Psoas muscle (tissue), 8 donors: ENCODE results near the gene GID8. TPM values are rescaled to one million over a fixed set of nuclear protein-coding genes. Genes with fewer than 3 reads are reported as not detected.

Experiments
- ATAC-seq, 4 donors: fragments of 200-7000 bp; cut with Tn5 transposase; one replicate each; pipeline ENCODE4 v1.9.1; 2020; ENCODE audit warnings: moderate library complexity in 3 of 4, mild to moderate bottlenecking in 2 of 4
- DNase-seq, 2 donors: peaks; one replicate each; pipeline ENCODE4 v3.0.0-alpha.2; 2020
- H3K27ac ChIP-seq: fragments of 200-600 bp; one replicate; pipeline ENCODE4 v1.8.0; 2022
- H3K27me3 ChIP-seq, 3 donors: fragments of 200-600 bp in 1 of 3; one replicate each; pipeline versions ENCODE4 v1.6.1 to v1.8.0; 2013 to 2022; ENCODE audit warnings: low read length in 2 of 3, mild to moderate bottlenecking in 2 of 3, moderate library complexity in 1 of 3; ENCODE audit not compliant: insufficient read depth in 3 of 3
- H3K36me3 ChIP-seq, 2 donors: fragments of 200-600 bp in 1 of 2; one replicate each; pipeline versions ENCODE4 v1.6.1 to v1.8.0; 2013 to 2022; ENCODE audit warnings: low read depth in 1 of 2, mild to moderate bottlenecking in 1 of 2, moderate library complexity in 1 of 2; ENCODE audit not compliant: insufficient read depth in 1 of 2
- H3K4me1 ChIP-seq: fragments of 200-600 bp; one replicate; pipeline ENCODE4 v1.8.0; 2022
- H3K4me3 ChIP-seq: fragments of 200-600 bp; one replicate; pipeline ENCODE4 v1.8.0; 2022; ENCODE audit warnings: mild to moderate bottlenecking
- H3K9me3 ChIP-seq: fragments of 200-600 bp; one replicate; pipeline ENCODE4 v1.8.0; 2022
- WGBS, 3 donors: extraction: QIAGEN DNeasy Blood & Tissue Kit; methylation state at CpG; one replicate each; pipeline versions ENCODE4 v1.1.6 to v1.1.7; 2013; 5-methylcytosine and 5-hydroxymethylcytosine counted together
- intact Hi-C, 2 donors: fragments of 100-400 bp; cut with DNase I; formaldehyde crosslinking; loops; one replicate each; pipeline versions ENCODE4 v1.11.0 to v1.14.2; 2022
- polyA plus RNA-seq, 3 donors: library from polyadenylated mRNA; stranded (reverse); fragments of 200-250 nt; gene quantifications; one replicate each; pipeline ENCODE4 v1.2.3, GENCODE V29; 2013
- total RNA-seq, 4 donors: library from RNA; stranded (reverse); fragmentation: NEBNext Ultra II Directional in 2 of 4; extraction: Animal tissue kit (Norgen Biotek cat#: 25700) in 2 of 4; gene quantifications; one replicate each; pipeline versions ENCODE4 v1.2.1 to v1.2.4, GENCODE V29; 2021 to 2023
- TF ChIP-seq, protein P1 (sequence below): fragments of 200-600 bp; IDR thresholded peaks from one replicate; pipeline ENCODE4 v1.8.0; 2022; ENCODE audit warnings: antibody characterized with exemption
- donor health status: healthy with polysubstance abuse.
- donor health status: DM: no; HTN: no; CAD: no; lungs with moderate emphysema.
- donor health status: Bipolar disorder and iron deficiency.
- donor health status: healthy.
- donor health status: DM: yes; HTN: yes; CAD: no.
- donor health status: DM: no; HTN: no; CAD: no.
- donor health status: DM: no; HTN: no; CAD: no.
- donor health status: DM: yes; HTN: yes; CAD: no.

The GID8 gene
- total and polyA plus RNA-seq, 7 donors: 7.3 to 15.9 (median 14.2) TPM

DNA sequence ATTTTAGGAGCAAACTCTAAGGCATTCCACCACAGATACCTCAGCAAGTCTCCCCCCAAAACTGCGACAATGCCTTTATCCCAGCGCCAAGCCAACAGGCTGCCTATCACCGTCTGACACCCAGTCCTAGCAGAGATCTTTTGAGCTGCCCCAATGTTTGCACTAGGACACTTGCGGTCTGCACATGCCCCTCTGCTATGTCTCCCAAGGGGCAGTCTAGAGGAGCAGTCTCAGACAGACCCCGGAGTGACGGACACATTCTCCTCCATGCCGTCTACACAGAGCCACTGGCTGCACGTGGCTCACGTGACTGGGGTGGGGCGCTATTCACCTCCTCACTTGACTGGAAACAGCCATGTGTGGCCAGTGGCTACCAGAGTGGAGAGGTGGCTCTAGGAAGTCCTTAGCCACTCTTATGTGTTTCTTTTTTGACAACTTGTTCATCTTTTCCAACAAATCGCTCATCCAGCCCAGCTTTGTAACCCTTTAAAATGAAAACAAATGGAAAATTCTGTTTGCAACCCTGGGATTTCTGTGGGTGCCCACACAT, 27.7 kb upstream of the GID8 start:
- TF ChIP-seq, protein P1, sequence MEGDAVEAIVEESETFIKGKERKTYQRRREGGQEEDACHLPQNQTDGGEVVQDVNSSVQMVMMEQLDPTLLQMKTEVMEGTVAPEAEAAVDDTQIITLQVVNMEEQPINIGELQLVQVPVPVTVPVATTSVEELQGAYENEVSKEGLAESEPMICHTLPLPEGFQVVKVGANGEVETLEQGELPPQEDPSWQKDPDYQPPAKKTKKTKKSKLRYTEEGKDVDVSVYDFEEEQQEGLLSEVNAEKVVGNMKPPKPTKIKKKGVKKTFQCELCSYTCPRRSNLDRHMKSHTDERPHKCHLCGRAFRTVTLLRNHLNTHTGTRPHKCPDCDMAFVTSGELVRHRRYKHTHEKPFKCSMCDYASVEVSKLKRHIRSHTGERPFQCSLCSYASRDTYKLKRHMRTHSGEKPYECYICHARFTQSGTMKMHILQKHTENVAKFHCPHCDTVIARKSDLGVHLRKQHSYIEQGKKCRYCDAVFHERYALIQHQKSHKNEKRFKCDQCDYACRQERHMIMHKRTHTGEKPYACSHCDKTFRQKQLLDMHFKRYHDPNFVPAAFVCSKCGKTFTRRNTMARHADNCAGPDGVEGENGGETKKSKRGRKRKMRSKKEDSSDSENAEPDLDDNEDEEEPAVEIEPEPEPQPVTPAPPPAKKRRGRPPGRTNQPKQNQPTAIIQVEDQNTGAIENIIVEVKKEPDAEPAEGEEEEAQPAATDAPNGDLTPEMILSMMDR: no peak
- intact Hi-C loops: no loop called here
- DNase-seq: no peak
- H3K9me3 ChIP-seq: no peaks in the 10 kb centered on the region
- ATAC-seq: no peak
- WGBS, 3 donors: 89 to 92% (median 89%) methylated on average over 11 of the region's 11 CpGs
- no peak overlapping the region for H3K4me3 ChIP-seq
- H3K27me3 ChIP-seq: no peaks in the 10 kb centered on the region
- peaks cover 23% of the 10 kb centered on the region for H3K4me1 ChIP-seq
- no peak overlapping the region for H3K27ac ChIP-seq
- peaks cover 12 to 88% of the 10 kb centered on the region in 2 donors for H3K36me3 ChIP-seq

- intact Hi-C loops: no loop called here
- TF ChIP-seq, protein P1: no peak
- peaks cover 24% of the 10 kb centered on the region for H3K4me1 ChIP-seq
- no peak overlapping the region for H3K4me3 ChIP-seq
- H3K36me3 ChIP-seq: peaks cover 12 to 82% of the 10 kb centered on the region in 2 donors
- no peaks in the 10 kb centered on the region for H3K9me3 ChIP-seq
- DNase-seq: no peak
- ATAC-seq: no peak
- WGBS, 3 donors: 93 to 95% (median 93%) methylated on average over 44 to 45 of the region's 45 CpGs
- no peaks in the 10 kb centered on the region for H3K27me3 ChIP-seq
- H3K27ac ChIP-seq: no peak overlapping the region
Measured at GRCh38 chr20:62910777-62911497, 27.0 kb upstream of the GID8 start.

- TF ChIP-seq, protein P1: no peak
- intact Hi-C loops: no loop called here
- Histone ChIP-seq H3K27me3 (no peaks in the 10 kb centered on the region), H3K27ac (no peak overlapping the region), H3K4me3 (no peak overlapping the region), H3K9me3 (no peaks in the 10 kb centered on the region), H3K36me3 (peaks cover 12 to 73% of the 10 kb centered on the region in 2 donors), H3K4me1 (peaks cover 31% of the 10 kb centered on the region)
- DNase-seq (no peak), ATAC-seq (no peak)
- WGBS, 3 donors: 79 to 88% (median 82%) methylated on average over 10 of the region's 10 CpGs
Measured at GRCh38 chr20:62911701-62912280, 26.2 kb upstream of the GID8 start.

DNA sequence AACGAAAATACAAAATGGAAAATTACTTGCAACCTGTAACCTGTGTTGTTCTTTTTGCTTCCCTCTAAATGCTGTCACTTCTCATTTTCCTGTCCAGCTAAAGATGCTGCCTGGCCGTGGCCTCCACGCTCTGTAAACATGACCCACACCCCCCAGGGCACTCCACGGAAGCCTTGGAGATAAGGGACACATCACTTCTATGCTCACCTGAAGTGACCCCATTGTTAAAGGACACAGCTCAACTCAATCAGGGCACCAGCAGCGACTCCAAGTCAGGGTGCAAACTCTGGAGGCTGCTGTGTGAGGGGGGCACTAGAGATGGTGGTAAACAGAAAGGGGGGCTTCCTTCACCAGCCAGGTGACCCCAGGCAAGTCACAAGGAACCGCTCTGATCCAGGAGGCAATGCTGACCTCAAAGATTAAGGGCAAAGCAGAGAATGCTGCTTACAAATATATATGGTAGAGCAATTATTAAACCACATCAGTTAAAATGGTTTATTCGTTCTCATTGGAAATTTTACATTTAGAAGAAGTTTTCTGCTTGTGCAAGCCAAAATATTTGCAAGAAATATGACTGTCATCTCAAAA, 24.8 kb upstream of the GID8 start:
- H3K4me3 ChIP-seq: no peak overlapping the region
- intact Hi-C loops: no loop called here
- 77 to 80% (median 79%) methylated on average over 7 of the region's 7 CpGs for WGBS, 3 donors

More for the DNA sequence above, 24.8 kb upstream of the GID8 start:
- Histone ChIP-seq H3K36me3 (peaks cover 12 to 60% of the 10 kb centered on the region in 2 donors), H3K4me1 (peaks cover 44% of the 10 kb centered on the region), H3K27me3 (no peaks in the 10 kb centered on the region), H3K9me3 (no peaks in the 10 kb centered on the region), H3K27ac (no peak overlapping the region)
- TF ChIP-seq, protein P1: no peak
- DNase-seq: no peak
- no peak for ATAC-seq
